Endodermal cell (in vitro differentiated cells): ENCODE results near the gene LYSMD4. TPM values are rescaled to one million over a fixed set of nuclear protein-coding genes. Genes with fewer than 3 reads are reported as not detected.

Experiments used
- DNase-seq: peaks from one replicate; pipeline ENCODE4 v3.0.0-alpha.2; 2017
- H3K27ac ChIP-seq: 2 replicates; pipeline ENCODE4 v1.5.1; 2013; ENCODE audit warnings: mild to moderate bottlenecking, low read depth, low read length, moderate library complexity
- H3K27me3 ChIP-seq: 2 replicates; pipeline ENCODE4 v1.6.1; 2013; ENCODE audit warnings: mild to moderate bottlenecking, low read length, moderate library complexity; ENCODE audit not compliant: insufficient read depth, control insufficient read depth, poor library complexity, severe bottlenecking
- H3K36me3 ChIP-seq: 2 replicates; pipeline ENCODE4 v1.7.0; 2013; ENCODE audit warnings: mild to moderate bottlenecking, low read length, moderate library complexity; ENCODE audit not compliant: control insufficient read depth, insufficient read depth
- H3K4me1 ChIP-seq: one replicate; pipeline ENCODE4 v1.7.0; 2013; ENCODE audit warnings: low read length; ENCODE audit not compliant: control insufficient read depth, insufficient read depth
- H3K4me3 ChIP-seq: 2 replicates; pipeline ENCODE4 v1.5.1; 2013; ENCODE audit warnings: mild to moderate bottlenecking, low read length, moderate library complexity
- H3K9ac ChIP-seq: 2 replicates; pipeline ENCODE4 v1.6.1; 2013; ENCODE audit warnings: mild to moderate bottlenecking, low read length, moderate library complexity; ENCODE audit not compliant: poor library complexity, severe bottlenecking; ENCODE audit errors: extremely low read depth
- H3K9me3 ChIP-seq: 2 replicates; pipeline ENCODE4 v1.6.1; 2013; ENCODE audit warnings: mild to moderate bottlenecking, low read length, moderate library complexity; ENCODE audit not compliant: control insufficient read depth
- H3K27ac Mint-ChIP-seq: 2 replicates; pipeline ENCODE4 v1.8.0; 2020; ENCODE audit warnings: mixed read lengths
- H3K27me3 Mint-ChIP-seq: 2 replicates; pipeline ENCODE4 v1.8.0; 2021; ENCODE audit warnings: mild to moderate bottlenecking, mixed read lengths; ENCODE audit not compliant: insufficient read depth
- H3K36me3 Mint-ChIP-seq: 2 replicates; pipeline ENCODE4 v1.8.0; 2020; ENCODE audit warnings: low read depth, mixed read lengths
- H3K4me1 Mint-ChIP-seq: 2 replicates; pipeline ENCODE4 v1.8.0; 2020; ENCODE audit warnings: mixed read lengths
- H3K4me3 Mint-ChIP-seq: 2 replicates; pipeline ENCODE4 v1.8.0; 2020; ENCODE audit warnings: mild to moderate bottlenecking, moderate library complexity, mixed read lengths
- H3K9me3 Mint-ChIP-seq: 2 replicates; pipeline ENCODE4 v1.8.0; 2020; ENCODE audit warnings: mild to moderate bottlenecking, mixed read lengths
- CTCF ChIP-seq: fragments of 200-600 bp; sonication (generic); conservative IDR thresholded peaks from 2 replicates; pipeline ENCODE4 v1.5.0; 2021; ENCODE audit warnings: antibody characterized with exemption, mild to moderate bottlenecking
- WGBS, 2 experiments: methylation state at CpG; one replicate each; pipeline versions ENCODE4 v1.1.5 to v1.1.7; 2013; ENCODE audit warnings: missing lambda C conversion rate in 2 of 2, mixed read lengths in 1 of 2; ENCODE audit not compliant: insufficient coverage in 1 of 2, insufficient read length in 1 of 2; 5-methylcytosine and 5-hydroxymethylcytosine counted together
- total RNA-seq, 2 donors: library from RNA; stranded (reverse); fragmentation: NEBNext Ultra II Directional in 1 of 2; extraction: Animal tissue kit (Norgen Biotek cat#: 25700) in 1 of 2; gene quantifications; 2 replicates in 1 of 2; 3 replicates in 1 of 2; pipeline ENCODE4 v1.2.1, GENCODE V29; 2021

LYSMD4 gene
- total RNA-seq, 2 donors from 2014 or later = 8.9 to 12.6 TPM

GRCh38 chr15:99716540-99717095 is 16.6 kb downstream of the LYSMD4 start:
- peaks cover 39% of the 10 kb centered on the region for H3K36me3 ChIP-seq
- H3K27me3 ChIP-seq = no peaks in the 10 kb centered on the region
- Mint-ChIP-seq H3K27ac (no peak overlapping the region), H3K4me3 (no peak overlapping the region), H3K36me3 (peaks cover 32% of the 10 kb centered on the region), H3K27me3 (no peaks in the 10 kb centered on the region), H3K4me1 (peaks cover 9% of the 10 kb centered on the region), H3K9me3 (no peaks in the 10 kb centered on the region)
- no peaks in the 10 kb centered on the region for H3K9me3 ChIP-seq
- H3K27ac ChIP-seq = no peak overlapping the region
- H3K4me1 ChIP-seq = no peaks in the 10 kb centered on the region
- TF ChIP-seq CTCF = no peak
- H3K4me3 ChIP-seq = no peak overlapping the region
- no peak overlapping the region for H3K9ac ChIP-seq
- DNase-seq = no peak
- WGBS, 2 experiments = 85 to 92% methylated on average over 7 to 10 of the region's 10 CpGs

- no peaks in the 10 kb centered on the region for H3K9me3 ChIP-seq
- no peak for TF ChIP-seq CTCF
- Mint-ChIP-seq H3K27me3 (no peaks in the 10 kb centered on the region), H3K36me3 (peaks cover 51% of the 10 kb centered on the region), H3K4me3 (no peak overlapping the region), H3K27ac (peak overlapping the region; percentile 80), H3K4me1 (peaks cover 12% of the 10 kb centered on the region), H3K9me3 (no peaks in the 10 kb centered on the region)
- whole genome bisulfite sequencing, 2 experiments = 82 to 88% methylated on average over 11 to 18 of the region's 18 CpGs
- H3K9ac ChIP-seq = no peak overlapping the region
- no peak overlapping the region for H3K4me3 ChIP-seq
- H3K27ac ChIP-seq = no peak overlapping the region
- H3K36me3 ChIP-seq = peaks cover 61% of the 10 kb centered on the region
- H3K4me1 ChIP-seq = no peaks in the 10 kb centered on the region
- no peaks in the 10 kb centered on the region for H3K27me3 ChIP-seq
- DNase-seq = peak; percentile 77
These were observed 20.8 kb downstream of the LYSMD4 start for GRCh38 chr15:99712415-99712814.

GRCh38 chr15:99711625-99712024 is 21.6 kb downstream of the LYSMD4 start:
- Mint-ChIP-seq H3K4me1 (peaks cover 12% of the 10 kb centered on the region), H3K4me3 (no peak overlapping the region), H3K27ac (no peak overlapping the region), H3K9me3 (no peaks in the 10 kb centered on the region), H3K27me3 (no peaks in the 10 kb centered on the region), H3K36me3 (peaks cover 51% of the 10 kb centered on the region)
- Histone ChIP-seq H3K9ac (no peak overlapping the region), H3K27ac (no peak overlapping the region), H3K4me3 (no peak overlapping the region), H3K27me3 (no peaks in the 10 kb centered on the region), H3K9me3 (no peaks in the 10 kb centered on the region), H3K36me3 (peaks cover 61% of the 10 kb centered on the region), H3K4me1 (no peaks in the 10 kb centered on the region)
- 92 to 96% methylated on average over 4 to 5 of the region's 5 CpGs for WGBS, 2 experiments
- no peak for DNase-seq
- TF ChIP-seq CTCF = no peak
